ENCODE measurements around the gene DPYD. TPM values are rescaled to one million over a fixed set of nuclear protein-coding genes. Genes with fewer than 3 reads are reported as not detected.
A peak's percentile ranks its signal among the peaks of the same experiment; 100 is the strongest.

The DPYD gene
- total and polyA plus RNA-seq, 4 experiments from 2014 or later, result 49.7 to 58.4 (median 51.9) TPM

DNA sequence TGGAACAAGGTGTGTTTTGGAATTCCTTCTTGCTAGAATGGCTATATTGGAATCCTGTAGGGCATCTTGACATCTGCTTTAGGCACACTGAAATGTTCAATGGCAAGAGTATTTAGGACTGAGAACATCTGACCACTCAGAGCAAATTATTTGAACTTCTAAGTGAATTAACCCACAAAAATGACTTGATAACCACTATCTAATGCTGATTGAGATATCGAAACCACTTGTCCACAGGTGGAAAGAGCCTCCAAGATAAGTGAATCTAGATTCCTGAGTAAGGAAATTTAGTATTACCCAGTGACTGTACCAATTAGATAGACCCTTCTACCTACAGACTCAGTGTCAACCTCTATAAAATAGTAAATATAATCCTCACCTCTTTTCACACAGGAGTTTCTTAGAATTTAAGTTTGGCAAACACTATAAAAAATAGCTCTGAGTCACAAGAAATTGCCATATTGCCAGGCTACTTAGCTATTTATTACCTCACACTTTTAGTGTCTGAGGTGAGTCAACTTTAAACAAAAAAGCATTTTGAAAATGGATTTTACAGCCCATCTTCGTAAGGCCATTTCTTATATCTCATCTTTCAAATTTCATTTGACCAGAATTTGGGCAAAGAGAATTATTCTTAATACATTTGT is 777.5 kb downstream of the DPYD start:
- H3K4me1 Mint-ChIP-seq, result peaks cover 0 to 7% (median 4%) of the 10 kb centered on the region in 4 donors
- H3K36me3 ChIP-seq (ENCODE audit: insufficient read depth, low read length), result no peaks in the 10 kb centered on the region
- H3K4me1 ChIP-seq (ENCODE audit: insufficient read depth, low read length), result no peaks in the 10 kb centered on the region
- H3K9me3 Mint-ChIP-seq, result no peaks in the 10 kb centered on the region
- no peak overlapping the region for H3K27ac ChIP-seq (ENCODE audit: low read depth, low read length)
- H3K4me3 Mint-ChIP-seq, result no peak overlapping the region
- intact Hi-C loops (cut with micrococcal nuclease), result no loop called here
- DNase-seq, result no peak
- no peaks in the 10 kb centered on the region for H3K27me3 ChIP-seq (ENCODE audit: insufficient read depth, low read length)
- no peak overlapping the region for H3K4me3 ChIP-seq (ENCODE audit: low read length in 2 of 2)
- H3K27ac Mint-ChIP-seq, result no peak overlapping the region
- H3K36me3 Mint-ChIP-seq, result peaks cover 22 to 35% of the 10 kb centered on the region in 2 donors
- no peaks in the 10 kb centered on the region for H3K9me3 ChIP-seq (ENCODE audit: control insufficient read depth in 1 of 2, low read length in 2 of 2)
- H3K27me3 Mint-ChIP-seq, result no peaks in the 10 kb centered on the region
- POLR2A ChIA-PET (ENCODE audit: partially characterized antibody), result no interaction called here
- CTCF ChIA-PET (ENCODE audit: partially characterized antibody), result no interaction called here

DNA sequence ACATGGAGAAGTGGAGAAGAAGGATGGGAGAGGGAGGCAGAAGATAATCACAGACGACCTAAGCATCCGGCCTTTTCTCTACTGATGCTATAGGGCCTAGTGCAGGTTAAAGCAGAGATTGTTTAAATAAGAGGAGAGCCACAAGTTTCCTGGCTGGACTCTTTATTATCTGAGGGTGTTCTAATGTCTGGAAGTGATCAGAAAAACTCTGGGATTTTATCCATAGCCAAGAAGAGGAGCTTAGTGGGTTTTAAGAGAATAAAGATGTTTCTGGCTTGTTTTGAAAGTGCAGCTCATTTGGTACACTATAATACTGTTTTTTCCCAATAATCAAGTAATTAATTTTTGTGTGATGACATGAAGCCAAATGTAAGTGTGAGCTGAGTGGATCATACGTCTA is 780.2 kb downstream of the DPYD start:
- H3K27me3 ChIP-seq (ENCODE audit: insufficient read depth, low read length), result no peaks in the 10 kb centered on the region
- intact Hi-C loops (cut with micrococcal nuclease), result no loop called here
- H3K27ac ChIP-seq (ENCODE audit: low read depth, low read length), result no peak overlapping the region
- no peaks in the 10 kb centered on the region for H3K9me3 Mint-ChIP-seq
- ChIA-PET CTCF (ENCODE audit: partially characterized antibody) (no interaction called here), POLR2A (ENCODE audit: partially characterized antibody) (no interaction called here)
- H3K36me3 ChIP-seq (ENCODE audit: insufficient read depth, low read length), result no peaks in the 10 kb centered on the region
- H3K36me3 Mint-ChIP-seq, result peaks cover 13 to 24% of the 10 kb centered on the region in 2 donors
- no peaks in the 10 kb centered on the region for H3K4me1 ChIP-seq (ENCODE audit: insufficient read depth, low read length)
- no peak for DNase-seq
- H3K27me3 Mint-ChIP-seq, result no peaks in the 10 kb centered on the region
- peaks cover 0 to 7% (median 6%) of the 10 kb centered on the region in 4 donors for H3K4me1 Mint-ChIP-seq
- no peak overlapping the region for H3K4me3 ChIP-seq (ENCODE audit: low read length in 2 of 2)
- H3K9me3 ChIP-seq (ENCODE audit: control insufficient read depth in 1 of 2, low read length in 2 of 2), result no peaks in the 10 kb centered on the region
- H3K4me3 Mint-ChIP-seq, result no peak overlapping the region
- no peak overlapping the region for H3K27ac Mint-ChIP-seq

DNA sequence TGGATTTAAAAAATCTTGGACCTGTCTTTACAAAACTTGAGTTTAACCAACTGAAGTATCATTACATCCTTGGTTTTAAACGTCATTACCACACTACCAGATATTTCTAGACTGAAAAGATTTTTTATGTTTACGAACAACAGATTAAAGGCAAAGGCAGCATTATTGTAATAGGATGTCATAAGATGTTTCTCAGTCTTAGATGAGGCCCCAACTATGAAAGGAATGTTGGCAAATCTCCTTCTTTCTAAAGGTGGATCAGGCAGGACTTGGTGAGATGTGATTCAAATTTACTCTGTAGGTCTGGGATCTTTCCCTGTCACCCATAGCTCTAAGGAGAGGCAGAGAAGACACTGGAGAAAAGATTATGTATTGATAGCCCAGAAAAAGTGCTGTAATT is 781.3 kb downstream of the DPYD start:
- Histone ChIP-seq H3K36me3 (ENCODE audit: insufficient read depth, low read length) (no peaks in the 10 kb centered on the region), H3K4me3 (ENCODE audit: low read length in 2 of 2) (no peak overlapping the region), H3K4me1 (ENCODE audit: insufficient read depth, low read length) (no peaks in the 10 kb centered on the region), H3K27me3 (ENCODE audit: insufficient read depth, low read length) (no peaks in the 10 kb centered on the region), H3K9me3 (ENCODE audit: control insufficient read depth in 1 of 2, low read length in 2 of 2) (no peaks in the 10 kb centered on the region), H3K27ac (ENCODE audit: low read depth, low read length) (no peak overlapping the region)
- ChIA-PET CTCF (ENCODE audit: partially characterized antibody) (interaction anchor here (1.5 kb wide), 1 partner anchor 20 kb away, joined by 3 read pairs; no protein-coding TSS in a partner anchor), POLR2A (ENCODE audit: partially characterized antibody) (no interaction called here)
- no peak overlapping the region for H3K27ac Mint-ChIP-seq
- no peaks in the 10 kb centered on the region for H3K9me3 Mint-ChIP-seq
- no peaks in the 10 kb centered on the region for H3K27me3 Mint-ChIP-seq
- intact Hi-C loops (cut with micrococcal nuclease), result no loop called here
- no peak for DNase-seq
- H3K4me1 Mint-ChIP-seq, result peaks cover 0 to 7% (median 5%) of the 10 kb centered on the region in 4 donors
- H3K36me3 Mint-ChIP-seq, result peaks cover 10 to 16% of the 10 kb centered on the region in 2 donors
- H3K4me3 Mint-ChIP-seq, result no peak overlapping the region

DNA sequence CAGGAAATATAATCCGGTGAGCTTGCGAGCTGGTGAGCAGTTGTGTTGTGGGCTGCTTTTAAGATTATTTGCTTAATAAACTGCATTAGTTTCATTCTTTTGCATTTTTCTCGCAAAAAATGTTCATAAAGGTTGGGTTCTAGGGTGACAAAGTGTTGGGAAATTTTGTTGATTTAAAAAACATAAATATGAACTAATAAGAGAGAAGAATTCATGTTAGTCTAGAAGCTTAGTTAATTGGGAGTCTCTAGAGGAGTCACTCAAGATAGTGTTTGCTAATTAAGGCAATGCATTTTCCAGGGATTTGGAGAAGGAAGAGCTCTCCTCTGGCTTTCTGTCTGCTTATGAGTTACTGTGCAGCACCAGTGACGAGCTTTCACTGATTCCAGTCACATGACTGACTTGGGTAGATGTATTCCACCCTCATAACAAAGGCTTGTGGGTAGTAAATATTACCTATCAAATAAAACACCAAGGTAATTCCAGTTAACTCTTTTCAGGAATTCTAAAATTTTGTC is 782.3 kb downstream of the DPYD start:
- ChIA-PET CTCF (ENCODE audit: partially characterized antibody) (interaction anchor here (0.8 to 1.9 kb wide), 8 partner anchors 10 to 1327 kb away, joined by 3 to 10 read pairs (median 4); no protein-coding TSS in a partner anchor), POLR2A (ENCODE audit: partially characterized antibody) (interaction anchor here (0.6 kb wide), 1 partner anchor 11 kb away, joined by 3 read pairs; no protein-coding TSS in a partner anchor)
- no peaks in the 10 kb centered on the region for H3K4me1 ChIP-seq (ENCODE audit: insufficient read depth, low read length)
- no peak for DNase-seq
- Mint-ChIP-seq H3K36me3 (peaks cover 13 to 17% of the 10 kb centered on the region in 2 donors), H3K27me3 (no peaks in the 10 kb centered on the region), H3K27ac (peak overlapping the region in 1 of 7 donors; percentile 34), H3K4me1 (peaks cover 0 to 7% (median 5%) of the 10 kb centered on the region in 4 donors), H3K4me3 (no peak overlapping the region), H3K9me3 (no peaks in the 10 kb centered on the region)
- H3K27me3 ChIP-seq (ENCODE audit: insufficient read depth, low read length), result no peaks in the 10 kb centered on the region
- H3K4me3 ChIP-seq (ENCODE audit: low read length in 2 of 2), result no peak overlapping the region
- H3K36me3 ChIP-seq (ENCODE audit: insufficient read depth, low read length), result no peaks in the 10 kb centered on the region
- no peak overlapping the region for H3K27ac ChIP-seq (ENCODE audit: low read depth, low read length)
- intact Hi-C loops (cut with micrococcal nuclease), result loop anchor here (1.0 kb wide), 1 partner anchor 913 kb away; no protein-coding TSS in a partner anchor
- no peaks in the 10 kb centered on the region for H3K9me3 ChIP-seq (ENCODE audit: control insufficient read depth in 1 of 2, low read length in 2 of 2)

DNA sequence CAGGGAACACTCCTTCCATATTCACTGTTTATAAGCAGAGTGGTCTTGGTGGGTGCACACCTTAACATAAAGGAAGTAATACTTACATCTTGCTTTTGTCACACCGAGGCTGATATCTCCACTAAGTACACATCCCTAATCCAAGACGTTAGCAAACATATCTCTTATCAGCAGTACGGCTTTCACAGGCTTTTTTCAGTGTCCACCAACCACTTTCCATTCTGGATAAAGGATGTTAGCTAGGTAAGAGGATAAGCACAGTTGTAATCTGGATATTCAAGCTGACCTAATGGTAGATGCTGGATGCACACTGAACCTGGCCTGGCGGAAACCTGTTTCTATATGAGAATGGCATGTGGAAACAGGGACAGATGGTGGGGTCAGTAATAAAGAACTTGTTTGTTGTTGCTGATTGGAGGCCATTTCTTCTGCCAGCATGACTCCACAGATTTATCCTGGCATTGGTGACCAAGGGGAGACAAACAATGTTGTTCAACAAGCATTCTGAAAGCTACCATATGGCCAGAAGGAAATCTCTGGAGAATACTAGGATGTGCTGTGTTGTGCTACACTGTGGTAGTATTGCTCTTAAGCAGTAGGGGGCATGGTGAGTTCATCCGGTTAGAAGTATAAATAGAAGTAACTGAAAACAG is 782.8 kb downstream of the DPYD start:
- no peaks in the 10 kb centered on the region for H3K4me1 ChIP-seq (ENCODE audit: insufficient read depth, low read length)
- Mint-ChIP-seq H3K4me1 (peaks cover 0 to 7% (median 5%) of the 10 kb centered on the region in 4 donors), H3K36me3 (peaks cover 13 to 17% of the 10 kb centered on the region in 2 donors), H3K27ac (peak overlapping the region in 2 of 7 donors; percentile 16 to 34), H3K4me3 (no peak overlapping the region), H3K9me3 (no peaks in the 10 kb centered on the region), H3K27me3 (no peaks in the 10 kb centered on the region)
- no peak overlapping the region for H3K27ac ChIP-seq (ENCODE audit: low read depth, low read length)
- H3K36me3 ChIP-seq (ENCODE audit: insufficient read depth, low read length), result no peaks in the 10 kb centered on the region
- POLR2A ChIA-PET (ENCODE audit: partially characterized antibody), result interaction anchor here (0.6 kb wide), 1 partner anchor 11 kb away, joined by 3 read pairs; no protein-coding TSS in a partner anchor
- no peaks in the 10 kb centered on the region for H3K27me3 ChIP-seq (ENCODE audit: insufficient read depth, low read length)
- H3K9me3 ChIP-seq (ENCODE audit: control insufficient read depth in 1 of 2, low read length in 2 of 2), result no peaks in the 10 kb centered on the region
- CTCF ChIA-PET (ENCODE audit: partially characterized antibody), result interaction anchor here (0.8 to 1.9 kb wide), 8 partner anchors 11 to 1327 kb away, joined by 3 to 10 read pairs (median 4); no protein-coding TSS in a partner anchor
- DNase-seq, result peak in 1 of 5 donors; percentile 4
- intact Hi-C loops (cut with micrococcal nuclease), result loop anchor here (1.0 kb wide), 1 partner anchor 913 kb away; no protein-coding TSS in a partner anchor
- no peak overlapping the region for H3K4me3 ChIP-seq (ENCODE audit: low read length in 2 of 2)

DNA sequence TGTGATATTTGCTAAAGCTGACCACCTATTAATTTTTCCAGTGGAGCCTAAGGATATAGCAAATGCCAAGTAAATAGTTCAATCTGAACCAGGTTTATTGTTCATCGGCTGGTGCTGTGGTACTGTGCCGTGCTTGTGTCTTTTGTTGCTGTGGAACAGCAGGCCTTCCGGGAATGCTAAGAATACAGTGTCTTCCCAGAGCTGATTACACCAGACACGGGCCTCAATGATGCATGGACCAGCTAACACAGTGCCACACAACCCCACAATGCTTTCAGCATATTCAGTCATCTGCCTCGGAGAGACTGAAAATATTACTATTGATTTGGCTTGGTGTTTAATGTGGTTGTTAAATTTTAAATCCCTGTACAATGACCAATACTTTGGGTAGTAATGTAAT is 783.8 kb downstream of the DPYD start:
- Histone ChIP-seq H3K27me3 (ENCODE audit: insufficient read depth, low read length) (no peaks in the 10 kb centered on the region), H3K4me1 (ENCODE audit: insufficient read depth, low read length) (no peaks in the 10 kb centered on the region), H3K9me3 (ENCODE audit: control insufficient read depth in 1 of 2, low read length in 2 of 2) (no peaks in the 10 kb centered on the region), H3K27ac (ENCODE audit: low read depth, low read length) (no peak overlapping the region), H3K4me3 (ENCODE audit: low read length in 2 of 2) (no peak overlapping the region), H3K36me3 (ENCODE audit: insufficient read depth, low read length) (no peaks in the 10 kb centered on the region)
- Mint-ChIP-seq H3K27me3 (no peaks in the 10 kb centered on the region), H3K4me3 (no peak overlapping the region), H3K27ac (no peak overlapping the region), H3K9me3 (no peaks in the 10 kb centered on the region), H3K4me1 (peaks cover 0 to 7% (median 5%) of the 10 kb centered on the region in 4 donors), H3K36me3 (peaks cover 13 to 17% of the 10 kb centered on the region in 2 donors)
- ChIA-PET CTCF (ENCODE audit: partially characterized antibody) (no interaction called here), POLR2A (ENCODE audit: partially characterized antibody) (no interaction called here)
- intact Hi-C loops (cut with micrococcal nuclease), result no loop called here
- DNase-seq, result no peak

DNA sequence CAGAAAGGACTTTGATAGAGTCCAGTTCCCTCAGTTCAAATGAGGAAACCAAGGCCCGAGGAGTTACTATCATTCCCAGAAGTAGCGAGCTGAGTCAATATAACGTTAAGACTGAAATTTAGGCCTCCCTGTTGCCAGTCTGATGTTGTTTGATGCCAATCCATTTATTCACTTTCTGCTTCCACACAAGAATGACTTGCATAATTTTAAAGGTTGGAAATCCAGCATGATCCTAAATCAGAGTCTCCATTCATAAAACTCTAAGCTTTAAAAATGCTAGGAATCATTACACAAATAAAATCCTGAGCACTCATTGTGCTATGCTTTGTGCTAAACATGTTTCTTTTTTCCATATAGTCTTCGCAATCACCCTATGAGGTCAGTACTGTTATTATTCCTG is 784.9 kb downstream of the DPYD start:
- no peak for DNase-seq
- POLR2A ChIA-PET (ENCODE audit: partially characterized antibody), result no interaction called here
- CTCF ChIA-PET (ENCODE audit: partially characterized antibody), result no interaction called here

More for the DNA sequence above, 784.9 kb downstream of the DPYD start:
- Histone ChIP-seq H3K27me3 (ENCODE audit: insufficient read depth, low read length) (no peaks in the 10 kb centered on the region), H3K9me3 (ENCODE audit: control insufficient read depth in 1 of 2, low read length in 2 of 2) (no peaks in the 10 kb centered on the region), H3K4me1 (ENCODE audit: insufficient read depth, low read length) (no peaks in the 10 kb centered on the region), H3K36me3 (ENCODE audit: insufficient read depth, low read length) (no peaks in the 10 kb centered on the region), H3K27ac (ENCODE audit: low read depth, low read length) (no peak overlapping the region), H3K4me3 (ENCODE audit: low read length in 2 of 2) (no peak overlapping the region)
- Mint-ChIP-seq H3K27me3 (no peaks in the 10 kb centered on the region), H3K9me3 (peaks cover 0 to 2% (median 0%) of the 10 kb centered on the region in 8 donors), H3K36me3 (peaks cover 19 to 24% of the 10 kb centered on the region in 2 donors), H3K27ac (no peak overlapping the region), H3K4me1 (peaks cover 0 to 7% (median 5%) of the 10 kb centered on the region in 4 donors), H3K4me3 (no peak overlapping the region)
- intact Hi-C loops (cut with micrococcal nuclease), result no loop called here

Measured in CD4-positive, alpha-beta memory T cell (primary cell).